ENCODE measurements around the gene ADAM22. TPM values are rescaled to one million over a fixed set of nuclear protein-coding genes. Genes with fewer than 3 reads are reported as not detected.

The ADAM22 gene
- total and polyA plus RNA-seq, 2 experiments from 2014 or later: 2.7 to 18.7 TPM

DNA sequence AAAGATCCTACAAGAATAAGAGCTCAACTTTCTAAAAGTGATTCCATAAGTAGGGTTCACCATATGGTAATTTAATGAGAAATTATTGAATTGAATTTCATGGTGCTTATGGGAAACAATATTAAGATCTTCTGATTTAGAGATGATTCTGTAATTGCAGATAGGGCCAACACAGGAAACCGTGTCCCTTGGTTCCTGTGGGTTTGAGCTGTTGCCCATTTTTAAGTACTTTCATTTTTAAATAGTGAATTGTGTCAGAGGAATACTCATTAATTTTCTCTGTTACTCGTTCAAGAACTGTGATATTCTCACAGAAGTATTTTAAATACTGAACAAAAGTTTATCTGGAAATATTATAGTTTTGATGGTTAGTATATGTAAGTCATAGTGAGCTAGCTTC is 156.6 kb downstream of the ADAM22 start:
- Histone ChIP-seq H3K9me2 (ENCODE audit: insufficient read depth) (no peaks in the 10 kb centered on the region), H3K27ac (ENCODE audit: low read depth) (no peak overlapping the region), H3K36me3 (ENCODE audit: insufficient read depth) (no peaks in the 10 kb centered on the region), H3K27me3 (ENCODE audit: insufficient read depth) (no peaks in the 10 kb centered on the region), H2AFZ (no peak overlapping the region), H3K4me1 (ENCODE audit: insufficient read depth) (no peaks in the 10 kb centered on the region), H3F3A (replicated peaks; ENCODE audit: low read depth) (no peaks in the 10 kb centered on the region), H3K79me2 (replicated peaks; ENCODE audit: insufficient read depth) (no peaks in the 10 kb centered on the region), H3K4me3 (no peak overlapping the region), H4K20me1 (replicated peaks; ENCODE audit: insufficient read depth) (no peaks in the 10 kb centered on the region), H3K4me2 (no peak overlapping the region)
- ATAC-seq: no peak
- Mint-ChIP-seq H3K27me3 (ENCODE audit: insufficient read depth, low read depth, poor library complexity) (no peaks in the 10 kb centered on the region), H3K27ac (no peak overlapping the region), H3K4me1 (peaks cover 29% of the 10 kb centered on the region), H3K36me3 (ENCODE audit: low read depth) (no peaks in the 10 kb centered on the region), H3K4me3 (no peak overlapping the region), H3K9me3 (no peaks in the 10 kb centered on the region)
- no peak for DNase-seq (ENCODE audit: low spot score)
- TF ChIP-seq NANOG (IDR thresholded peaks at IDR 0.05; ENCODE audit: borderline replicate concordance): no peak
- TF ChIP-seq, protein P1, sequence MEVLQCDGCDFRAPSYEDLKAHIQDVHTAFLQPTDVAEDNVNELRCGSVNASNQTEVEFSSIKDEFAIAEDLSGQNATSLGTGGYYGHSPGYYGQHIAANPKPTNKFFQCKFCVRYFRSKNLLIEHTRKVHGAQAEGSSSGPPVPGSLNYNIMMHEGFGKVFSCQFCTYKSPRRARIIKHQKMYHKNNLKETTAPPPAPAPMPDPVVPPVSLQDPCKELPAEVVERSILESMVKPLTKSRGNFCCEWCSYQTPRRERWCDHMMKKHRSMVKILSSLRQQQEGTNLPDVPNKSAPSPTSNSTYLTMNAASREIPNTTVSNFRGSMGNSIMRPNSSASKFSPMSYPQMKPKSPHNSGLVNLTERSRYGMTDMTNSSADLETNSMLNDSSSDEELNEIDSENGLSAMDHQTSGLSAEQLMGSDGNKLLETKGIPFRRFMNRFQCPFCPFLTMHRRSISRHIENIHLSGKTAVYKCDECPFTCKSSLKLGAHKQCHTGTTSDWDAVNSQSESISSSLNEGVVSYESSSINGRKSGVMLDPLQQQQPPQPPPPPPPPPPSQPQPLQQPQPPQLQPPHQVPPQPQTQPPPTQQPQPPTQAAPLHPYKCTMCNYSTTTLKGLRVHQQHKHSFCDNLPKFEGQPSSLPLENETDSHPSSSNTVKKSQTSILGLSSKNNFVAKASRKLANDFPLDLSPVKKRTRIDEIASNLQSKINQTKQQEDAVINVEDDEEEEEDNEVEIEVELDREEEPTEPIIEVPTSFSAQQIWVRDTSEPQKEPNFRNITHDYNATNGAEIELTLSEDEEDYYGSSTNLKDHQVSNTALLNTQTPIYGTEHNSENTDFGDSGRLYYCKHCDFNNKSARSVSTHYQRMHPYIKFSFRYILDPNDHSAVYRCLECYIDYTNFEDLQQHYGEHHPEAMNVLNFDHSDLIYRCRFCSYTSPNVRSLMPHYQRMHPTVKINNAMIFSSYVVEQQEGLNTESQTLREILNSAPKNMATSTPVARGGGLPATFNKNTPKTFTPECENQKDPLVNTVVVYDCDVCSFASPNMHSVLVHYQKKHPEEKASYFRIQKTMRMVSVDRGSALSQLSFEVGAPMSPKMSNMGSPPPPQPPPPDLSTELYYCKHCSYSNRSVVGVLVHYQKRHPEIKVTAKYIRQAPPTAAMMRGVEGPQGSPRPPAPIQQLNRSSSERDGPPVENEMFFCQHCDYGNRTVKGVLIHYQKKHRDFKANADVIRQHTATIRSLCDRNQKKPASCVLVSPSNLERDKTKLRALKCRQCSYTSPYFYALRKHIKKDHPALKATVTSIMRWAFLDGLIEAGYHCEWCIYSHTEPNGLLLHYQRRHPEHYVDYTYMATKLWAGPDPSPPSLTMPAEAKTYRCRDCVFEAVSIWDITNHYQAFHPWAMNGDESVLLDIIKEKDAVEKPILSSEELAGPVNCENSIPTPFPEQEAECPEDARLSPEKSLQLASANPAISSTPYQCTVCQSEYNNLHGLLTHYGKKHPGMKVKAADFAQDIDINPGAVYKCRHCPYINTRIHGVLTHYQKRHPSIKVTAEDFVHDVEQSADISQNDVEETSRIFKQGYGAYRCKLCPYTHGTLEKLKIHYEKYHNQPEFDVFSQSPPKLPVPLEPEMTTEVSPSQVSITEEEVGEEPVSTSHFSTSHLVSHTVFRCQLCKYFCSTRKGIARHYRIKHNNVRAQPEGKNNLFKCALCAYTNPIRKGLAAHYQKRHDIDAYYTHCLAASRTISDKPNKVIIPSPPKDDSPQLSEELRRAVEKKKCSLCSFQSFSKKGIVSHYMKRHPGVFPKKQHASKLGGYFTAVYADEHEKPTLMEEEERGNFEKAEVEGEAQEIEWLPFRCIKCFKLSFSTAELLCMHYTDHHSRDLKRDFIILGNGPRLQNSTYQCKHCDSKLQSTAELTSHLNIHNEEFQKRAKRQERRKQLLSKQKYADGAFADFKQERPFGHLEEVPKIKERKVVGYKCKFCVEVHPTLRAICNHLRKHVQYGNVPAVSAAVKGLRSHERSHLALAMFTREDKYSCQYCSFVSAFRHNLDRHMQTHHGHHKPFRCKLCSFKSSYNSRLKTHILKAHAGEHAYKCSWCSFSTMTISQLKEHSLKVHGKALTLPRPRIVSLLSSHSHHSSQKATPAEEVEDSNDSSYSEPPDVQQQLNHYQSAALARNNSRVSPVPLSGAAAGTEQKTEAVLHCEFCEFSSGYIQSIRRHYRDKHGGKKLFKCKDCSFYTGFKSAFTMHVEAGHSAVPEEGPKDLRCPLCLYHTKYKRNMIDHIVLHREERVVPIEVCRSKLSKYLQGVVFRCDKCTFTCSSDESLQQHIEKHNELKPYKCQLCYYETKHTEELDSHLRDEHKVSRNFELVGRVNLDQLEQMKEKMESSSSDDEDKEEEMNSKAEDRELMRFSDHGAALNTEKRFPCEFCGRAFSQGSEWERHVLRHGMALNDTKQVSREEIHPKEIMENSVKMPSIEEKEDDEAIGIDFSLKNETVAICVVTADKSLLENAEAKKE (CRISPR knock-in tag; IDR thresholded peaks at IDR 0.05): no peak
- no peak for TF ChIP-seq JUNB (IDR thresholded peaks at IDR 0.05; ENCODE audit: unreplicated experiment)
- TF ChIP-seq EZH2 (IDR thresholded peaks at IDR 0.05; ENCODE audit: low read depth, unreplicated experiment): no peak
- TF ChIP-seq ZNF331 (CRISPR knock-in tag; IDR thresholded peaks at IDR 0.05; ENCODE audit: low read depth): no peak
- TF ChIP-seq, protein P2, sequence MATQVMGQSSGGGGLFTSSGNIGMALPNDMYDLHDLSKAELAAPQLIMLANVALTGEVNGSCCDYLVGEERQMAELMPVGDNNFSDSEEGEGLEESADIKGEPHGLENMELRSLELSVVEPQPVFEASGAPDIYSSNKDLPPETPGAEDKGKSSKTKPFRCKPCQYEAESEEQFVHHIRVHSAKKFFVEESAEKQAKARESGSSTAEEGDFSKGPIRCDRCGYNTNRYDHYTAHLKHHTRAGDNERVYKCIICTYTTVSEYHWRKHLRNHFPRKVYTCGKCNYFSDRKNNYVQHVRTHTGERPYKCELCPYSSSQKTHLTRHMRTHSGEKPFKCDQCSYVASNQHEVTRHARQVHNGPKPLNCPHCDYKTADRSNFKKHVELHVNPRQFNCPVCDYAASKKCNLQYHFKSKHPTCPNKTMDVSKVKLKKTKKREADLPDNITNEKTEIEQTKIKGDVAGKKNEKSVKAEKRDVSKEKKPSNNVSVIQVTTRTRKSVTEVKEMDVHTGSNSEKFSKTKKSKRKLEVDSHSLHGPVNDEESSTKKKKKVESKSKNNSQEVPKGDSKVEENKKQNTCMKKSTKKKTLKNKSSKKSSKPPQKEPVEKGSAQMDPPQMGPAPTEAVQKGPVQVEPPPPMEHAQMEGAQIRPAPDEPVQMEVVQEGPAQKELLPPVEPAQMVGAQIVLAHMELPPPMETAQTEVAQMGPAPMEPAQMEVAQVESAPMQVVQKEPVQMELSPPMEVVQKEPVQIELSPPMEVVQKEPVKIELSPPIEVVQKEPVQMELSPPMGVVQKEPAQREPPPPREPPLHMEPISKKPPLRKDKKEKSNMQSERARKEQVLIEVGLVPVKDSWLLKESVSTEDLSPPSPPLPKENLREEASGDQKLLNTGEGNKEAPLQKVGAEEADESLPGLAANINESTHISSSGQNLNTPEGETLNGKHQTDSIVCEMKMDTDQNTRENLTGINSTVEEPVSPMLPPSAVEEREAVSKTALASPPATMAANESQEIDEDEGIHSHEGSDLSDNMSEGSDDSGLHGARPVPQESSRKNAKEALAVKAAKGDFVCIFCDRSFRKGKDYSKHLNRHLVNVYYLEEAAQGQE (IDR thresholded peaks at IDR 0.05; ENCODE audit: unreplicated experiment): no peak
- no peak for TF ChIP-seq EZH2phosphoT487 (IDR thresholded peaks at IDR 0.05; ENCODE audit: unreplicated experiment)
- TF ChIP-seq, protein P3, sequence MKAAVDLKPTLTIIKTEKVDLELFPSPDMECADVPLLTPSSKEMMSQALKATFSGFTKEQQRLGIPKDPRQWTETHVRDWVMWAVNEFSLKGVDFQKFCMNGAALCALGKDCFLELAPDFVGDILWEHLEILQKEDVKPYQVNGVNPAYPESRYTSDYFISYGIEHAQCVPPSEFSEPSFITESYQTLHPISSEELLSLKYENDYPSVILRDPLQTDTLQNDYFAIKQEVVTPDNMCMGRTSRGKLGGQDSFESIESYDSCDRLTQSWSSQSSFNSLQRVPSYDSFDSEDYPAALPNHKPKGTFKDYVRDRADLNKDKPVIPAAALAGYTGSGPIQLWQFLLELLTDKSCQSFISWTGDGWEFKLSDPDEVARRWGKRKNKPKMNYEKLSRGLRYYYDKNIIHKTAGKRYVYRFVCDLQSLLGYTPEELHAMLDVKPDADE (IDR thresholded peaks at IDR 0.05): no peak
- no peak for TF ChIP-seq STAT1 (IDR thresholded peaks at IDR 0.05; ENCODE audit: unreplicated experiment)
- TF ChIP-seq CREB1 (CRISPR knock-in tag; IDR thresholded peaks at IDR 0.05; ENCODE audit: low read depth): no peak
- TF ChIP-seq, protein P4, sequence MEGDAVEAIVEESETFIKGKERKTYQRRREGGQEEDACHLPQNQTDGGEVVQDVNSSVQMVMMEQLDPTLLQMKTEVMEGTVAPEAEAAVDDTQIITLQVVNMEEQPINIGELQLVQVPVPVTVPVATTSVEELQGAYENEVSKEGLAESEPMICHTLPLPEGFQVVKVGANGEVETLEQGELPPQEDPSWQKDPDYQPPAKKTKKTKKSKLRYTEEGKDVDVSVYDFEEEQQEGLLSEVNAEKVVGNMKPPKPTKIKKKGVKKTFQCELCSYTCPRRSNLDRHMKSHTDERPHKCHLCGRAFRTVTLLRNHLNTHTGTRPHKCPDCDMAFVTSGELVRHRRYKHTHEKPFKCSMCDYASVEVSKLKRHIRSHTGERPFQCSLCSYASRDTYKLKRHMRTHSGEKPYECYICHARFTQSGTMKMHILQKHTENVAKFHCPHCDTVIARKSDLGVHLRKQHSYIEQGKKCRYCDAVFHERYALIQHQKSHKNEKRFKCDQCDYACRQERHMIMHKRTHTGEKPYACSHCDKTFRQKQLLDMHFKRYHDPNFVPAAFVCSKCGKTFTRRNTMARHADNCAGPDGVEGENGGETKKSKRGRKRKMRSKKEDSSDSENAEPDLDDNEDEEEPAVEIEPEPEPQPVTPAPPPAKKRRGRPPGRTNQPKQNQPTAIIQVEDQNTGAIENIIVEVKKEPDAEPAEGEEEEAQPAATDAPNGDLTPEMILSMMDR (conservative IDR thresholded peaks at IDR 0.05; ENCODE audit: low read depth in 2 of 2): no peak
- no peak for TF ChIP-seq ZNF114 (CRISPR knock-in tag; IDR thresholded peaks at IDR 0.05)
- TF ChIP-seq POLR2AphosphoS5 (IDR thresholded peaks at IDR 0.05; ENCODE audit: low read depth): no peak

Measured in GM23338 (cell line).